Astrocyte (in vitro differentiated cells and primary cell): ENCODE measurements around the gene PSMB11.

Experiments used
- EZH2 ChIP-seq: IDR thresholded peaks from 2 replicates; pipeline ENCODE4 v1.6.1; 2012; ENCODE audit warnings: mild to moderate bottlenecking, low read length, inconsistent platforms; ENCODE audit not compliant: insufficient read depth
- TF ChIP-seq, protein P1 (sequence below): IDR thresholded peaks from 2 replicates; pipeline ENCODE4 v1.5.1; 2011; ENCODE audit warnings: low read depth, mild to moderate bottlenecking, inconsistent platforms, low read length, moderate library complexity; ENCODE audit not compliant: insufficient read depth

GRCh38 chr14:23009483-23009938, 32.5 kb upstream of the PSMB11 start:
- TF ChIP-seq, protein P1, sequence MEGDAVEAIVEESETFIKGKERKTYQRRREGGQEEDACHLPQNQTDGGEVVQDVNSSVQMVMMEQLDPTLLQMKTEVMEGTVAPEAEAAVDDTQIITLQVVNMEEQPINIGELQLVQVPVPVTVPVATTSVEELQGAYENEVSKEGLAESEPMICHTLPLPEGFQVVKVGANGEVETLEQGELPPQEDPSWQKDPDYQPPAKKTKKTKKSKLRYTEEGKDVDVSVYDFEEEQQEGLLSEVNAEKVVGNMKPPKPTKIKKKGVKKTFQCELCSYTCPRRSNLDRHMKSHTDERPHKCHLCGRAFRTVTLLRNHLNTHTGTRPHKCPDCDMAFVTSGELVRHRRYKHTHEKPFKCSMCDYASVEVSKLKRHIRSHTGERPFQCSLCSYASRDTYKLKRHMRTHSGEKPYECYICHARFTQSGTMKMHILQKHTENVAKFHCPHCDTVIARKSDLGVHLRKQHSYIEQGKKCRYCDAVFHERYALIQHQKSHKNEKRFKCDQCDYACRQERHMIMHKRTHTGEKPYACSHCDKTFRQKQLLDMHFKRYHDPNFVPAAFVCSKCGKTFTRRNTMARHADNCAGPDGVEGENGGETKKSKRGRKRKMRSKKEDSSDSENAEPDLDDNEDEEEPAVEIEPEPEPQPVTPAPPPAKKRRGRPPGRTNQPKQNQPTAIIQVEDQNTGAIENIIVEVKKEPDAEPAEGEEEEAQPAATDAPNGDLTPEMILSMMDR = no peak
- no peak for TF ChIP-seq EZH2
